ENCODE data around the gene ETFBKMT. TPM values are rescaled to one million over a fixed set of nuclear protein-coding genes. Genes with fewer than 3 reads are reported as not detected.
"Not testable (repeated sequence)": the region's sequence is repeated elsewhere in the genome, so short reads cannot be mapped to it uniquely, and the experiment has no call there.

The ETFBKMT gene
- total and polyA plus RNA-seq, 12 donors = 1.7 to 8.7 (median 5.9) TPM

GRCh38 chr12:31664038-31664437, 4.5 kb downstream of the ETFBKMT start:
- WGBS, 2 donors = 88 to 90% methylated on average over 6 of the region's 6 CpGs
- no peak for DNase-seq
- H3K36me3 ChIP-seq = peaks cover 0 to 30% (median 0%) of the 10 kb centered on the region in 9 donors
- no peak for ATAC-seq
- intact Hi-C loops (cut with DNase I) = loop anchor here in 3 of 10 donors (5.0 to 10.0 kb wide), 3 partner anchors 291 to 651 kb away; partner anchors contain the start of gene RESF1 (in 1 of the 3)
- H3K27ac ChIP-seq = no peak overlapping the region
- no peaks in the 10 kb centered on the region for H3K27me3 ChIP-seq
- no peak overlapping the region for H3K4me3 ChIP-seq
- peaks cover 0 to 14% (median 6%) of the 10 kb centered on the region in 9 donors for H3K4me1 ChIP-seq
- H3K9me3 ChIP-seq = peaks cover 0 to 20% (median 6%) of the 10 kb centered on the region in 11 donors
- TF ChIP-seq, protein P1, sequence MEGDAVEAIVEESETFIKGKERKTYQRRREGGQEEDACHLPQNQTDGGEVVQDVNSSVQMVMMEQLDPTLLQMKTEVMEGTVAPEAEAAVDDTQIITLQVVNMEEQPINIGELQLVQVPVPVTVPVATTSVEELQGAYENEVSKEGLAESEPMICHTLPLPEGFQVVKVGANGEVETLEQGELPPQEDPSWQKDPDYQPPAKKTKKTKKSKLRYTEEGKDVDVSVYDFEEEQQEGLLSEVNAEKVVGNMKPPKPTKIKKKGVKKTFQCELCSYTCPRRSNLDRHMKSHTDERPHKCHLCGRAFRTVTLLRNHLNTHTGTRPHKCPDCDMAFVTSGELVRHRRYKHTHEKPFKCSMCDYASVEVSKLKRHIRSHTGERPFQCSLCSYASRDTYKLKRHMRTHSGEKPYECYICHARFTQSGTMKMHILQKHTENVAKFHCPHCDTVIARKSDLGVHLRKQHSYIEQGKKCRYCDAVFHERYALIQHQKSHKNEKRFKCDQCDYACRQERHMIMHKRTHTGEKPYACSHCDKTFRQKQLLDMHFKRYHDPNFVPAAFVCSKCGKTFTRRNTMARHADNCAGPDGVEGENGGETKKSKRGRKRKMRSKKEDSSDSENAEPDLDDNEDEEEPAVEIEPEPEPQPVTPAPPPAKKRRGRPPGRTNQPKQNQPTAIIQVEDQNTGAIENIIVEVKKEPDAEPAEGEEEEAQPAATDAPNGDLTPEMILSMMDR (IDR thresholded peaks at IDR 0.05) = no peak

DNA sequence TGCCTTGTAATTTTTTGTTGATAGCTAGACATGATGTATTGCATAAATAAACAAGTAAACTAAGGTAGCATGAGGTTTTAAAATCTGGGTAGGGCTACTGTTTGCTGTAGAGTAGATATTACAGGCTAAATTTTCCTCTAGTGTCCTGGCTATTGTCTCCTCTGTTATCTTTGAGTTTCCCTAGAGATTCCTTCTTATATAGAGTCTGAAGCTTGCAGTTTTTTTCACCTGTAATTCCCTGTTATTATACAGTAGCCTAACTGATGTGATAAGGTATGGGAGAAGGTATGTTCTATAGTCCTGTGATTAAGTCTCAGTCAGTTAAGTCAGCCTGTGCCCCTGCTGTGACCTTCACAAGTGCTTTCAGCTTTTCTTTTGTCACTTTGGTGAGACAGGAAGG, 9.5 kb downstream of the ETFBKMT start:
- no peak overlapping the region for H3K27ac ChIP-seq
- intact Hi-C loops (cut with DNase I) = loop anchor here in 2 of 10 donors (10.0 kb wide), 2 partner anchors 286 to 646 kb away; partner anchors contain the start of gene RESF1 (in 1 of the 2)
- H3K27me3 ChIP-seq = no peaks in the 10 kb centered on the region
- peaks cover 0 to 59% (median 0%) of the 10 kb centered on the region in 9 donors for H3K36me3 ChIP-seq
- peaks cover 0 to 30% (median 13%) of the 10 kb centered on the region in 11 donors for H3K9me3 ChIP-seq
- H3K4me3 ChIP-seq = no peak overlapping the region
- H3K4me1 ChIP-seq = no peaks in the 10 kb centered on the region
- DNase-seq (no peak), ATAC-seq (no peak)
- TF ChIP-seq, protein P1 (IDR thresholded peaks at IDR 0.05) = no peak

GRCh38 chr12:31669582-31669981, 10.1 kb downstream of the ETFBKMT start:
- not testable (repeated sequence) for H3K27ac ChIP-seq, H3K27me3 ChIP-seq, ATAC-seq, H3K4me3 ChIP-seq, H3K4me1 ChIP-seq, DNase-seq
- Histone ChIP-seq H3K36me3 (peaks cover 0 to 59% (median 0%) of the 10 kb centered on the region in 9 donors), H3K9me3 (peaks cover 0 to 30% (median 13%) of the 10 kb centered on the region in 11 donors)
- intact Hi-C loops (cut with DNase I) = loop anchor here in 2 of 10 donors (10.0 kb wide), 2 partner anchors 285 to 645 kb away; partner anchors contain the start of gene RESF1 (in 1 of the 2)
- 93 to 98% methylated on average over 2 of the region's 2 CpGs for WGBS, 2 donors

GRCh38 chr12:31672521-31672920, 13.0 kb downstream of the ETFBKMT start:
- peaks cover 0 to 23% (median 13%) of the 10 kb centered on the region in 11 donors for H3K9me3 ChIP-seq
- H3K4me3 ChIP-seq = no peak overlapping the region
- H3K27me3 ChIP-seq = no peaks in the 10 kb centered on the region
- no peak for ATAC-seq
- WGBS, 2 donors = 97% methylated on average over 4 of the region's 4 CpGs
- TF ChIP-seq, protein P1 (IDR thresholded peaks at IDR 0.05) = no peak
- intact Hi-C loops (cut with DNase I) = no loop called here
- DNase-seq = no peak
- H3K4me1 ChIP-seq = no peaks in the 10 kb centered on the region
- H3K27ac ChIP-seq = no peak overlapping the region
- peaks cover 0 to 50% (median 0%) of the 10 kb centered on the region in 9 donors for H3K36me3 ChIP-seq
